Uterus (tissue), 4 donors: ENCODE results near the gene CHST8. TPM values are rescaled to one million over a fixed set of nuclear protein-coding genes. Genes with fewer than 3 reads are reported as not detected.

Source experiments
- DNase-seq, 2 donors: peaks; one replicate each; pipeline ENCODE4 v3.0.0-alpha.2; 2019 to 2020
- H3K27ac ChIP-seq, 2 donors: fragments of 200-600 bp; sonication (generic); 1 replicate in 1 of 2; 2 replicates in 1 of 2; pipeline ENCODE4 v1.5.1; 2016 to 2018
- H3K27me3 ChIP-seq, 2 donors: fragments of 200-600 bp; sonication (generic); one replicate each; pipeline ENCODE4 v1.5.1; 2018 to 2019; ENCODE audit warnings: control low read depth in 1 of 2
- H3K36me3 ChIP-seq, 2 donors: fragments of 200-600 bp; sonication (generic); one replicate each; pipeline ENCODE4 v1.5.1; 2019; ENCODE audit warnings: control low read depth in 1 of 2
- H3K4me1 ChIP-seq, 2 donors: fragments of 200-600 bp; sonication (generic); one replicate each; pipeline ENCODE4 v1.5.1; 2018 to 2019; ENCODE audit warnings: control low read depth in 1 of 2
- H3K4me3 ChIP-seq, 2 donors: fragments of 200-600 bp; sonication (generic); 1 replicate in 1 of 2; 2 replicates in 1 of 2; pipeline ENCODE4 v1.5.1; 2018 to 2019; ENCODE audit warnings: mild to moderate bottlenecking in 1 of 2
- H3K9me3 ChIP-seq, 2 donors: fragments of 200-600 bp; sonication (generic); one replicate each; pipeline ENCODE4 v1.5.1; 2019; ENCODE audit warnings: control low read depth in 1 of 2
- CTCF ChIP-seq, 4 experiments: fragments of 200-600 bp in 2 of 4; fragments of 450-650 bp in 2 of 4; sonication (generic) in 2 of 4; IDR thresholded peaks; one replicate each; pipeline ENCODE4 v1.5.1; 2016 to 2019; ENCODE audit warnings: antibody characterized with exemption in 4 of 4, mild to moderate bottlenecking in 2 of 4, moderate library complexity in 1 of 4
- POLR2A ChIP-seq, 2 donors: fragments of 450-650 bp; IDR thresholded peaks; one replicate each; pipeline ENCODE4 v1.6.1; 2016; ENCODE audit warnings: antibody characterized with exemption in 2 of 2, mild to moderate bottlenecking in 1 of 2, moderate library complexity in 1 of 2
- intact Hi-C: fragments of 100-400 bp; cut with DNase I; formaldehyde crosslinking; loops from one replicate; pipeline ENCODE4 v1.15.1; 2023; ENCODE audit warnings: low total_unique reads
- total RNA-seq, 4 donors: library from RNA; depleted of rRNA in 3 of 4; stranded (reverse); fragments of >200 nt in 3 of 4; gene quantifications; one replicate each; pipeline versions ENCODE4 v1.1.0 to v1.2.4, GENCODE V29; 2014 to 2023
- donor health status: DM: yes; HTN: yes; CAD: no.

The CHST8 gene
- total RNA-seq, 4 donors from 2014 or later, result 0.26 to 0.95 (median 0.69) TPM; not detected in 1

DNA sequence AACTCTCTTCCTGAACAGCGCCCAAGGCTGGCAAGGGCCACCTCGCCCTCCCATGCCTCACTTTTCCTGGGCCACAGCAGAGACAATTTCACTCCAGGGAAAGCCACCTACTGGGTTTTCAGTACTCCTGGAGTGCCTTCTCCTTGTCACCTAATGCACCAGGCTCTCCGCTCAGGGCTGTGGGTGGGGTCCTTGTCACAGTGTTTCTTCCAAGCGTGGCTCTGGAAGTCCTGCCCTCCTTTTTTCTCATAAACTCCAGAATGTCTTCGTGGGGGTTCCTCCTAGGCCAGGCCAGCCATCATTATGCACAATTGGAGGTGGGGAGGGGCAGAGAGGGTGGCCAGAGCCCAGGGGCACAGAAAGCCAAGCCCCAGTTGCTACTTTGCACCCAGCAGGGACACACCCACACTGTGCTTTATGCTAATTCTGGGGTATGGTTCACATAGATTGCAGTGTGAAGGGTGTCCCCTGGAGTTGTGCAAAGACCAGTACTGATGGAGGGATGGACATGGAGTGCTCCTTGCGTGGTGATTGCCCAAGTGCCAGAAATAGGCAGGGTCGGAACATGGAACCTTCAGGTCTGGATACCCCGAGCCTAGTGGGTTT, 78.8 kb downstream of the CHST8 start:
- no peak for TF ChIP-seq POLR2A (IDR thresholded peaks at IDR 0.05)
- TF ChIP-seq CTCF (IDR thresholded peaks at IDR 0.05), result no peak

GRCh38 chr19:33701565-33701964, 79.8 kb downstream of the CHST8 start:
- H3K9me3 ChIP-seq, result no peaks in the 10 kb centered on the region
- no peak overlapping the region for H3K27ac ChIP-seq
- DNase-seq, result no peak

More for the DNA sequence above, 78.8 kb downstream of the CHST8 start:
- no peaks in the 10 kb centered on the region for H3K27me3 ChIP-seq
- no peak overlapping the region for H3K4me3 ChIP-seq
- no peaks in the 10 kb centered on the region for H3K9me3 ChIP-seq
- H3K4me1 ChIP-seq, result no peaks in the 10 kb centered on the region
- H3K27ac ChIP-seq, result no peak overlapping the region
- no peaks in the 10 kb centered on the region for H3K36me3 ChIP-seq
- intact Hi-C loops, result no loop called here
- no peak for DNase-seq

DNA sequence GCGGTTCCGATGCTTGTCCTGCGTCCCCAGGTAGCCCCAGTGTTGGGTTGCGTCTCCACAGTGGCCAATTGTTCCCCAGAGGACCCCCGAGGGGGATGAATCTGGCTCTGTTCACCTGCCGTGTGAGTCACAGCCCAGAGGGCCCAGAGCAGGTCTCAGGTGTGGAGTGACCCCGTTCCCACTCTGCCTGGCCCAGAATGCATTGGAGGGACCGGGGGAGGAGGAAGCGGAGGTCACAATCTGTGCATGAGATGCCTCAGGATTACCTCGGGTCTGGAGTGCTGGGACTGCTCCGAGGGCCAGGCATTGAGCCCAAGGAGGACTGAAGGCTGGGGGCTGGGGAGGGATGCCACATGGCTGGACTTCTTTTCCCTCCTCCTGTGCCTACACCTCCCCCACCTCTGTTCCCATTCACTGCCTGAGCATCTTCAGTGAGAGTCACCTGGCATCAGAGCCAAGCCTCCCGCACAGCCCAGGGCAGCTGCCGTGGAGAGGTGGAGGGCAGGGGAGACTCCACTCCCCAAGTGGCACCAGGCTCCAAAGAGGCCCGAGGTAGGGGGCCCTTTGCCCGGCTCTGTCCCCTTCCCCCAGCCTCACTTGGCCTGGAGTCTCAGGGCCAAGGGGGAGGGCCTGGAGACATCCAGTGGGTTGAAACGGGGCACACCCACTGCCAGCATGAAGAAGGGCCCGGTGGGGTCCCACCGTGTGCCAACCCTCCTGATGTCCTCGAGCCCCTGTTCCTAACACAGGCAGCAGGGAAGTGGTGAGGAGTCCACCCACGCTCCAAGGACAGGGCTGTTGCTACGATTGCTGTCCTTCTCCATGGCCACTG, 81.1 kb downstream of the CHST8 start:
- DNase-seq, result no peak
- intact Hi-C loops, result no loop called here
- no peaks in the 10 kb centered on the region for H3K9me3 ChIP-seq
- H3K27me3 ChIP-seq, result no peaks in the 10 kb centered on the region
- H3K4me1 ChIP-seq, result no peaks in the 10 kb centered on the region
- TF ChIP-seq POLR2A (IDR thresholded peaks at IDR 0.05) (no peak), CTCF (IDR thresholded peaks at IDR 0.05) (no peak)
- H3K4me3 ChIP-seq, result no peak overlapping the region
- no peak overlapping the region for H3K27ac ChIP-seq
- H3K36me3 ChIP-seq, result no peaks in the 10 kb centered on the region

More at GRCh38 chr19:33701565-33701964, 79.8 kb downstream of the CHST8 start:
- H3K27me3 ChIP-seq, result no peaks in the 10 kb centered on the region
- no peak for TF ChIP-seq CTCF (IDR thresholded peaks at IDR 0.05)
- no peak for TF ChIP-seq POLR2A (IDR thresholded peaks at IDR 0.05)
- no peaks in the 10 kb centered on the region for H3K36me3 ChIP-seq
- H3K4me1 ChIP-seq, result no peaks in the 10 kb centered on the region
- intact Hi-C loops, result no loop called here
- no peak overlapping the region for H3K4me3 ChIP-seq

DNA sequence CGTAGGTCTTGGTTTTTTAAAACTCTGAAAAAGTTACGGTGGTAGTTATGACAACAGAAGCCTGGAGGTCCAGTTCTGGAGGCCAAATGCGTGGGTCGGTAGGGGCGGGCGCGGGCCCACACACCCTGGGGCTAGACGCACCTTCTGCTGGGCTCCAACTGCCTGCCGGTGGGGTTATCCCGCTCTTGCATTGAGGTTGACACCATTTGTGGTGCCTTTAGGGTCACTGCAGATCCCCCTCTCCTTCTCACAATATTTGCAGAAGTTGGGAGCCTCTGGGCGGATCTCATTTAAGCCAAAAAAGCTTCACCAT, 81.6 kb downstream of the CHST8 start:
- Histone ChIP-seq H3K4me3 (no peak overlapping the region), H3K9me3 (no peaks in the 10 kb centered on the region), H3K27ac (no peak overlapping the region), H3K4me1 (no peaks in the 10 kb centered on the region), H3K36me3 (no peaks in the 10 kb centered on the region), H3K27me3 (no peaks in the 10 kb centered on the region)
- no peak for DNase-seq
- no peak for TF ChIP-seq POLR2A (IDR thresholded peaks at IDR 0.05)
- TF ChIP-seq CTCF (IDR thresholded peaks at IDR 0.05), result no peak
- intact Hi-C loops, result no loop called here

DNA sequence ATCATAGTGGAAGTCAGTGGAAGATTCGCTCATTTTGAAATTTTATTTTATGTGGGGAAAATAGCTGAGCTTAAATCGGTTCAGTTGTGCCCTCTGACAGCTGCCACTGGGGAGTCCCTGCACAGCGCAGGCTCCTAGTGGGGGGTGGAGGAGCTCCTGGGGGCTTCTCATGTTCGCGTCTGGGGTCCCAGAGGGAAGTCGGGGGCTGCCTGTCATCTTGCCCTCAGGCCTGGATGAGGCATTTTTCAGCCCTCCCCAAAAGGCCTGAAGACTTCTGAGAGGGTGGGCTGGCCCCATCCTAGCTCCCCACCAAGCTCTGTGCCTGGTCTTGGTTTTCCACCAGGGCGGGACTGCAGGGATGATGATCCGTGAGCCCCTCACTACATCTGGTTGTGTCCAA, 82.1 kb downstream of the CHST8 start:
- H3K4me1 ChIP-seq, result no peaks in the 10 kb centered on the region
- H3K36me3 ChIP-seq, result no peaks in the 10 kb centered on the region
- intact Hi-C loops, result no loop called here
- H3K27ac ChIP-seq, result no peak overlapping the region
- H3K4me3 ChIP-seq, result no peak overlapping the region
- H3K27me3 ChIP-seq, result no peaks in the 10 kb centered on the region
- TF ChIP-seq CTCF (IDR thresholded peaks at IDR 0.05) (no peak), POLR2A (IDR thresholded peaks at IDR 0.05) (no peak)
- no peaks in the 10 kb centered on the region for H3K9me3 ChIP-seq
- DNase-seq, result no peak
